Nephron progenitor cell (in vitro differentiated cells): Measurements from ENCODE around the gene NPFFR1.

Experiments used
- DNase-seq: peaks from one replicate; pipeline ENCODE4 v3.0.0; 2021
- H3K27ac Mint-ChIP-seq: 2 replicates; pipeline ENCODE4 v1.8.0; 2021; ENCODE audit warnings: mild to moderate bottlenecking, moderate library complexity, mixed read lengths
- H3K27me3 Mint-ChIP-seq: 2 replicates; pipeline ENCODE4 v1.8.0; 2021; ENCODE audit warnings: mild to moderate bottlenecking, low read depth, mixed read lengths; ENCODE audit not compliant: poor library complexity
- H3K36me3 Mint-ChIP-seq: 2 replicates; pipeline ENCODE4 v1.8.0; 2021; ENCODE audit warnings: low read depth, mixed read lengths
- H3K4me1 Mint-ChIP-seq: 2 replicates; pipeline ENCODE4 v1.8.0; 2021; ENCODE audit warnings: mixed read lengths
- H3K4me3 Mint-ChIP-seq: 2 replicates; pipeline ENCODE4 v1.8.0; 2021; ENCODE audit warnings: mild to moderate bottlenecking, moderate library complexity, mixed read lengths
- H3K9me3 Mint-ChIP-seq: 2 replicates; pipeline ENCODE4 v1.8.0; 2021; ENCODE audit warnings: mild to moderate bottlenecking, moderate library complexity, mixed read lengths
- CTCF ChIP-seq: fragments of 200-600 bp; sonication (generic); IDR thresholded peaks from 2 replicates; pipeline ENCODE4 v1.5.0; 2021; ENCODE audit warnings: antibody characterized with exemption

NPFFR1 gene

GRCh38 chr10:70283445-70284399 lies at the start of gene NPFFR1:
TSS of gene NPFFR1 (minus strand) at chr10:70284004. CDS start at chr10:70283676, 328 bp downstream.
- TF ChIP-seq CTCF = no peak
- Mint-ChIP-seq H3K27ac (no peak within 1 kb of the TSS), H3K9me3 (peaks cover 8% of the 10 kb centered on the region), H3K27me3 (peaks cover 85% of the 10 kb centered on the region), H3K4me3 (peak within 1 kb of the TSS; percentile 52), H3K4me1 (no peaks in the 10 kb centered on the region), H3K36me3 (no peaks in the 10 kb centered on the region)
- peak; percentile 54 for DNase-seq

GRCh38 chr10:70333268-70333667 lies 49.5 kb upstream of the NPFFR1 start:
- H3K27me3 Mint-ChIP-seq = no peaks in the 10 kb centered on the region
- DNase-seq = no peak
- H3K4me1 Mint-ChIP-seq = peaks cover 28% of the 10 kb centered on the region
- peaks cover 4% of the 10 kb centered on the region for H3K9me3 Mint-ChIP-seq
- TF ChIP-seq CTCF = no peak
- no peak overlapping the region for H3K4me3 Mint-ChIP-seq
- no peak overlapping the region for H3K27ac Mint-ChIP-seq
- peaks cover 26% of the 10 kb centered on the region for H3K36me3 Mint-ChIP-seq

- H3K27ac Mint-ChIP-seq = peak overlapping the region; percentile 25
These were observed 47.9 kb upstream of the NPFFR1 start for GRCh38 chr10:70331486-70332268.

GRCh38 chr10:70331160-70331485 lies 47.3 kb upstream of the NPFFR1 start:
- Mint-ChIP-seq H3K36me3 (peaks cover 21% of the 10 kb centered on the region), H3K27me3 (no peaks in the 10 kb centered on the region), H3K9me3 (peaks cover 4% of the 10 kb centered on the region), H3K27ac (no peak overlapping the region), H3K4me1 (peaks cover 21% of the 10 kb centered on the region), H3K4me3 (no peak overlapping the region)
- no peak for TF ChIP-seq CTCF
- no peak for DNase-seq

More at GRCh38 chr10:70331486-70332268, 47.9 kb upstream of the NPFFR1 start:
- H3K9me3 Mint-ChIP-seq = peaks cover 4% of the 10 kb centered on the region
- H3K36me3 Mint-ChIP-seq = peaks cover 25% of the 10 kb centered on the region
- TF ChIP-seq CTCF = no peak
- H3K27me3 Mint-ChIP-seq = no peaks in the 10 kb centered on the region
- H3K4me1 Mint-ChIP-seq = peaks cover 22% of the 10 kb centered on the region
- H3K4me3 Mint-ChIP-seq = no peak overlapping the region
- DNase-seq = no peak

- Mint-ChIP-seq H3K27me3 (no peaks in the 10 kb centered on the region), H3K36me3 (peaks cover 21% of the 10 kb centered on the region), H3K27ac (no peak overlapping the region), H3K9me3 (peaks cover 4% of the 10 kb centered on the region), H3K4me1 (peaks cover 21% of the 10 kb centered on the region), H3K4me3 (no peak overlapping the region)
- no peak for TF ChIP-seq CTCF
- DNase-seq = no peak
These were observed 46.9 kb upstream of the NPFFR1 start for GRCh38 chr10:70330671-70331070.
